CD8-positive, alpha-beta memory T cell (primary cell): ENCODE data around the gene RAB24. TPM values are rescaled to one million over a fixed set of nuclear protein-coding genes. Genes with fewer than 3 reads are reported as not detected.

ENCODE experiments used
- CTCF ChIA-PET: fragments of 350-600 bp; sonication (Branson Sonifier 250); formaldehyde crosslinking; loops from one replicate; lab custom pipeline; 2021; ENCODE audit warnings: antibody characterized with exemption; lab: Charles Lee
- POLR2A ChIA-PET: fragments of 350-600 bp; sonication (Branson Sonifier 250); formaldehyde crosslinking; loops from one replicate; lab custom pipeline; 2021; ENCODE audit warnings: antibody characterized with exemption; lab: Charles Lee
- DNase-seq, 5 donors: peaks; one replicate each; pipeline versions ENCODE4 v3.0.0 to v3.0.0-alpha.2; 2020 to 2022; ENCODE audit warnings: mixed read lengths in 1 of 5
- H3K27ac ChIP-seq: one replicate; pipeline ENCODE4 v1.7.0; 2013; ENCODE audit warnings: low read depth, mild to moderate bottlenecking, low read length, moderate library complexity
- H3K27me3 ChIP-seq: 2 replicates; pipeline ENCODE4 v1.7.0; 2013; ENCODE audit warnings: low read length, mild to moderate bottlenecking; ENCODE audit not compliant: insufficient read depth, poor library complexity, severe bottlenecking
- H3K36me3 ChIP-seq: 2 replicates; pipeline ENCODE4 v1.7.0; 2013; ENCODE audit warnings: mild to moderate bottlenecking, low read length, moderate library complexity; ENCODE audit not compliant: insufficient read depth
- H3K4me1 ChIP-seq: 2 replicates; pipeline ENCODE4 v1.7.0; 2013; ENCODE audit warnings: mild to moderate bottlenecking, low read length, moderate library complexity; ENCODE audit not compliant: insufficient read depth
- H3K4me3 ChIP-seq: 2 replicates; pipeline ENCODE4 v1.7.0; 2013; ENCODE audit warnings: mild to moderate bottlenecking, low read length
- H3K9me3 ChIP-seq: 2 replicates; pipeline ENCODE4 v1.7.0; 2013; ENCODE audit warnings: mild to moderate bottlenecking, low read length
- H3K27ac Mint-ChIP-seq, 8 donors: one replicate each; pipeline ENCODE4 v1.8.0; 2020 to 2021; ENCODE audit warnings: mixed read lengths in 8 of 8, mild to moderate bottlenecking in 6 of 8, inconsistent platforms in 3 of 8, moderate library complexity in 3 of 8
- H3K27me3 Mint-ChIP-seq, 2 donors: one replicate each; pipeline ENCODE4 v1.8.0; 2020 to 2021; ENCODE audit warnings: mixed read lengths in 2 of 2, mild to moderate bottlenecking in 1 of 2, moderate library complexity in 1 of 2
- H3K36me3 Mint-ChIP-seq, 3 donors: one replicate each; pipeline ENCODE4 v1.8.0; 2020 to 2021; ENCODE audit warnings: mixed read lengths in 3 of 3, inconsistent platforms in 1 of 3, mild to moderate bottlenecking in 1 of 3
- H3K4me1 Mint-ChIP-seq, 3 donors: one replicate each; pipeline ENCODE4 v1.8.0; 2020 to 2021; ENCODE audit warnings: mixed read lengths in 3 of 3, inconsistent platforms in 1 of 3, mild to moderate bottlenecking in 1 of 3
- H3K4me3 Mint-ChIP-seq, 7 donors: one replicate each; pipeline ENCODE4 v1.8.0; 2020 to 2021; ENCODE audit warnings: mixed read lengths in 7 of 7, mild to moderate bottlenecking in 6 of 7, moderate library complexity in 4 of 7, inconsistent platforms in 2 of 7
- H3K9me3 Mint-ChIP-seq, 5 donors: one replicate each; pipeline ENCODE4 v1.8.0; 2020 to 2022; ENCODE audit warnings: mixed read lengths in 5 of 5, mild to moderate bottlenecking in 3 of 5, moderate library complexity in 2 of 5, inconsistent platforms in 1 of 5
- polyA plus RNA-seq: library from polyadenylated mRNA; unstranded; fragments of 300-500 nt; fragmentation: Illumina TruSeq; gene quantifications from one replicate; pipeline ENCODE4 v1.2.3, GENCODE V29; 2021
- total RNA-seq, 2 experiments: library from RNA; stranded (reverse); gene quantifications; one replicate each; pipeline ENCODE4 v1.2.3, GENCODE V29; 2021

RAB24 gene
- total and polyA plus RNA-seq, 3 experiments from 2014 or later: 22.9 to 28.3 (median 26.1) TPM

DNA sequence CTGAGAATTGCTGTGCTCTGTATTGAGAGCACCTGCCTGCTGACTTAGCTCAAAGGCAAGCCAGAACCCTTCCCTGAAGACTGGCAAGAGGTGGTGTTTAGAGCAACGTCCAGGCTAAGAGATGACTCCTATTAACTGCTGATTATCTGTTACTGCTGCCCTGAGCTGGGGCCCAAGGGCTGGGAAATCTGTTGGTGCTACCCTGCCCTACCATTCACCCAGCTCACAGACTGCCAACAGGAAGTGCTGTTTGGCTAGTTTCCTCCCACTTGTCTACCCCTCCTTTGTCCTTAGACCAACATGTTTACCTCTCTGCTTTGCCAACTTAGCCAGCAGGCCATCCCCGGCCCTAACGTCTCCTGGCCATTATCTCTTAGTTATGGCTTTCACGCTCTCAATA is 6.9 kb downstream of the RAB24 start:
- Mint-ChIP-seq H3K4me1 (peaks cover 44 to 62% (median 56%) of the 10 kb centered on the region in 3 donors), H3K9me3 (no peaks in the 10 kb centered on the region), H3K36me3 (peaks cover 4 to 59% (median 23%) of the 10 kb centered on the region in 3 donors), H3K27ac (peak overlapping the region; percentile 64 to 85 (median 76)), H3K4me3 (peak overlapping the region; percentile 2 to 51 (median 19)), H3K27me3 (no peaks in the 10 kb centered on the region)
- Histone ChIP-seq H3K36me3 (peaks cover 44% of the 10 kb centered on the region), H3K27me3 (no peaks in the 10 kb centered on the region), H3K4me3 (no peak overlapping the region), H3K9me3 (no peaks in the 10 kb centered on the region), H3K27ac (no peak overlapping the region), H3K4me1 (peaks cover 49% of the 10 kb centered on the region)
- POLR2A ChIA-PET: no interaction called here
- CTCF ChIA-PET: interaction anchor here (1.2 to 4.5 kb wide), 3 partner anchors 13 to 183 kb away, joined by 5 to 28 read pairs (median 6); no protein-coding TSS in a partner anchor
- DNase-seq: no peak

DNA sequence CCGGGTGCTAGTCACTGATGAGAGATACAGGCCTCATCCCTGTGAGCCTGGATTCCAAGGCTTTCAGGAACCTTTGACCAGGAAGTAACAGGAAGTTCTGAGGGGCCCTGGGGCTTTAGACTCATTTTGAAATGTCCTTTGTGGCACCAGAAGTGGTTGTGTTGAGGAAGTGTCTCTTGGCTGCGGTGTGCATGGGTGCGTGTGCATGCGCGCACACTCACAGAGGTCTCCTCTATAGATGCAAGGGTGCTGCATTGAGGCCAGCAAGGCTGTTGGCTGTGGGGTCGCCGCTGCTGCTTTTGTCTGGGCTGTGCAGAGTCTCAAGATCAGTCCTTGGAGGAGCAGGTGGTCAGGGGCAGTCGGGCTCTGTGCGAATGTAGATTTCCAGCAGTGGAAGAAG is 7.6 kb downstream of the RAB24 start:
- ChIA-PET CTCF (interaction anchor here (1.2 to 4.5 kb wide), 3 partner anchors 14 to 182 kb away, joined by 3 to 28 read pairs (median 6); no protein-coding TSS in a partner anchor), POLR2A (no interaction called here)
- H3K27ac Mint-ChIP-seq: peak overlapping the region; percentile 64 to 95 (median 82)
- no peaks in the 10 kb centered on the region for H3K27me3 ChIP-seq
- peaks cover 47% of the 10 kb centered on the region for H3K36me3 ChIP-seq
- no peaks in the 10 kb centered on the region for H3K27me3 Mint-ChIP-seq
- peak overlapping the region in 4 of 7 donors; percentile 5 to 53 (median 28) for H3K4me3 Mint-ChIP-seq
- peaks cover 4 to 60% (median 23%) of the 10 kb centered on the region in 3 donors for H3K36me3 Mint-ChIP-seq
- no peak overlapping the region for H3K27ac ChIP-seq
- no peak overlapping the region for H3K4me3 ChIP-seq
- DNase-seq: no peak
- H3K4me1 Mint-ChIP-seq: peaks cover 39 to 55% (median 50%) of the 10 kb centered on the region in 3 donors
- peaks cover 42% of the 10 kb centered on the region for H3K4me1 ChIP-seq
- no peaks in the 10 kb centered on the region for H3K9me3 Mint-ChIP-seq
- no peaks in the 10 kb centered on the region for H3K9me3 ChIP-seq

DNA sequence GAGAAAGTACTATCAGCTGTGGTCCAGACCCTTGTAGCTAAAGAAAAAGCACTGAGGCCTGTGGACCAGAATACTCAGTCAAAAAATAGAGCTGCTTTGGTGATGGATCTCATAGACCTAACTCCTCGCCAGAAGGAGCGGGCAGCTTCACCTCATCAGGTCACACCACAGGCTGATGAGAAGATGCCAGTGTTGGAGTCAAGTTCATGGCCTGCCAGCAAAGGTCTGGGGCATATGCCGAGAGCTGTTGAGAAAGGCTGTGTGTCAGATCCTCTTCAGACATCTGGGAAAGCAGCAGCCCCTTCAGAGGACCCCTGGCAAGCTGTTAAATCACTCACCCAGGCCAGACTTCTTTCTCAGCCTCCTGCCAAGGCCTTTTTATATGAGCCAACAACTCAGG is 8.9 kb downstream of the RAB24 start:
- H3K4me1 Mint-ChIP-seq: peaks cover 27 to 42% (median 37%) of the 10 kb centered on the region in 3 donors
- DNase-seq: no peak
- Histone ChIP-seq H3K4me1 (peaks cover 31% of the 10 kb centered on the region), H3K4me3 (no peak overlapping the region), H3K27me3 (no peaks in the 10 kb centered on the region), H3K9me3 (no peaks in the 10 kb centered on the region), H3K36me3 (peaks cover 50% of the 10 kb centered on the region), H3K27ac (no peak overlapping the region)
- peak overlapping the region in 3 of 8 donors; percentile 29 to 89 (median 65) for H3K27ac Mint-ChIP-seq
- POLR2A ChIA-PET: no interaction called here
- peak overlapping the region in 1 of 7 donors; percentile 3 for H3K4me3 Mint-ChIP-seq
- no peaks in the 10 kb centered on the region for H3K9me3 Mint-ChIP-seq
- no peaks in the 10 kb centered on the region for H3K27me3 Mint-ChIP-seq
- H3K36me3 Mint-ChIP-seq: peaks cover 4 to 66% (median 21%) of the 10 kb centered on the region in 3 donors
- CTCF ChIA-PET: interaction anchor here (0.9 to 1.5 kb wide), 4 partner anchors 9 to 183 kb away, joined by 3 to 4 read pairs (median 3); partner anchors contain the start of genes PRELID1 and RAB24

GRCh38 chr5:177293819-177294581 is 9.5 kb downstream of the RAB24 start:
- Mint-ChIP-seq H3K4me3 (no peak overlapping the region), H3K9me3 (no peaks in the 10 kb centered on the region), H3K27me3 (no peaks in the 10 kb centered on the region), H3K27ac (peak overlapping the region in 5 of 8 donors; percentile 29 to 89 (median 61)), H3K36me3 (peaks cover 4 to 73% (median 21%) of the 10 kb centered on the region in 3 donors), H3K4me1 (peaks cover 22 to 36% (median 30%) of the 10 kb centered on the region in 3 donors)
- no peak for DNase-seq
- H3K9me3 ChIP-seq: no peaks in the 10 kb centered on the region
- H3K36me3 ChIP-seq: peaks cover 56% of the 10 kb centered on the region
- H3K4me1 ChIP-seq: peaks cover 25% of the 10 kb centered on the region
- no peak overlapping the region for H3K4me3 ChIP-seq
- H3K27ac ChIP-seq: no peak overlapping the region
- H3K27me3 ChIP-seq: no peaks in the 10 kb centered on the region
- CTCF ChIA-PET: interaction anchor here (0.5 to 2.0 kb wide), 4 partner anchors 9 to 686 kb away, joined by 3 to 4 read pairs (median 4); partner anchors contain the start of genes PRELID1 and RAB24
- POLR2A ChIA-PET: no interaction called here

GRCh38 chr5:177291735-177292134 is 11.8 kb downstream of the RAB24 start:
- ChIA-PET POLR2A (no interaction called here), CTCF (no interaction called here)
- H3K9me3 Mint-ChIP-seq: no peaks in the 10 kb centered on the region
- peaks cover 60% of the 10 kb centered on the region for H3K36me3 ChIP-seq
- no peaks in the 10 kb centered on the region for H3K9me3 ChIP-seq
- no peak overlapping the region for H3K4me3 ChIP-seq
- no peak overlapping the region for H3K27ac ChIP-seq
- peaks cover 13% of the 10 kb centered on the region for H3K4me1 ChIP-seq
- H3K4me1 Mint-ChIP-seq: peaks cover 14 to 22% (median 21%) of the 10 kb centered on the region in 3 donors
- no peak for DNase-seq
- H3K4me3 Mint-ChIP-seq: no peak overlapping the region
- no peaks in the 10 kb centered on the region for H3K27me3 Mint-ChIP-seq
- no peak overlapping the region for H3K27ac Mint-ChIP-seq
- H3K27me3 ChIP-seq: no peaks in the 10 kb centered on the region
- H3K36me3 Mint-ChIP-seq: peaks cover 4 to 87% (median 24%) of the 10 kb centered on the region in 3 donors

- H3K4me1 ChIP-seq: peaks cover 6% of the 10 kb centered on the region
- no peak overlapping the region for H3K27ac ChIP-seq
- POLR2A ChIA-PET: no interaction called here
Measured at GRCh38 chr5:177290816-177291596, 12.5 kb downstream of the RAB24 start.

DNA sequence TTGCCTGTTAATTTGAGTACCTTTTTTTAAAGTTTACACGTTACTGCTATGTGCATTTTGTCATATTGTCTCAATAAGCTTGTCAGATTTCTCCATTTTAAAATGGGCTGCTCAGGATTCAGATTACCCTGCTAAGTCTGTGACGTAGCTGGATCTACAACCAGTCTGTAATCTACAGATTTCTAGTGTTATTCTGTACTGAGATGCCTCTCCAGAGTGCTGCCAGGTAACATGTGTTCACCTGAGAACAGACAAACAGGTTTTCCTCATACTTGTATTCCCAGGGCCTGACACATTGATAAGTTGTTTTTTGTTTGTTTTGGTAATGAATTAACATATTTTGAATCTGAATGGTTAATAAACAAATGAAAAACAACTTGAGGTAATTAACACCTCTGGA is 15.3 kb downstream of the RAB24 start:
- peaks cover 57% of the 10 kb centered on the region for H3K36me3 ChIP-seq
- no peaks in the 10 kb centered on the region for H3K9me3 ChIP-seq
- Mint-ChIP-seq H3K27me3 (no peaks in the 10 kb centered on the region), H3K4me3 (no peak overlapping the region), H3K27ac (peak overlapping the region in 1 of 8 donors; percentile 26), H3K36me3 (peaks cover 3 to 84% (median 20%) of the 10 kb centered on the region in 3 donors), H3K4me1 (peaks cover 0 to 5% (median 0%) of the 10 kb centered on the region in 3 donors), H3K9me3 (no peaks in the 10 kb centered on the region)
- CTCF ChIA-PET: no interaction called here
- DNase-seq: no peak
- no peaks in the 10 kb centered on the region for H3K4me1 ChIP-seq
- POLR2A ChIA-PET: no interaction called here
- no peaks in the 10 kb centered on the region for H3K27me3 ChIP-seq
- no peak overlapping the region for H3K4me3 ChIP-seq
- no peak overlapping the region for H3K27ac ChIP-seq

More at GRCh38 chr5:177290816-177291596, 12.5 kb downstream of the RAB24 start:
- CTCF ChIA-PET: interaction anchor here (1.5 kb wide), 1 partner anchor 19 kb away, joined by 4 read pairs; no protein-coding TSS in a partner anchor
- Histone ChIP-seq H3K4me3 (no peak overlapping the region), H3K9me3 (no peaks in the 10 kb centered on the region), H3K27me3 (no peaks in the 10 kb centered on the region), H3K36me3 (peaks cover 62% of the 10 kb centered on the region)
- H3K27ac Mint-ChIP-seq: peak overlapping the region in 3 of 8 donors; percentile 27 to 61 (median 43)
- H3K9me3 Mint-ChIP-seq: no peaks in the 10 kb centered on the region
- DNase-seq: no peak
- no peak overlapping the region for H3K4me3 Mint-ChIP-seq
- peaks cover 4 to 86% (median 24%) of the 10 kb centered on the region in 3 donors for H3K36me3 Mint-ChIP-seq
- H3K4me1 Mint-ChIP-seq: peaks cover 7 to 16% (median 13%) of the 10 kb centered on the region in 3 donors
- H3K27me3 Mint-ChIP-seq: no peaks in the 10 kb centered on the region
